WTC11 (cell line): ENCODE measurements around the gene PTPRK. TPM values are rescaled to one million over a fixed set of nuclear protein-coding genes. Genes with fewer than 3 reads are reported as not detected.

Source experiments
- ATAC-seq: fragments of 200-7000 bp; cut with Tn5 transposase; 2 replicates; pipeline ENCODE4 v1.10.0; 2021; ENCODE audit warnings: mild to moderate bottlenecking, moderate library complexity
- CTCF ChIA-PET: fragments of 300-600 bp; sonication (Branson Sonifier 250); formaldehyde crosslinking; loops from one replicate; lab custom pipeline; 2021; ENCODE audit warnings: antibody characterized with exemption; lab: Charles Lee
- POLR2A ChIA-PET: fragments of 350-600 bp; sonication (Branson Sonifier 250); formaldehyde crosslinking; loops from one replicate; lab custom pipeline; 2021; ENCODE audit warnings: antibody characterized with exemption; lab: Charles Lee
- DNase-seq: peaks from one replicate; pipeline ENCODE4 v3.0.0; 2021; ENCODE audit warnings: low spot score
- H3K27ac Mint-ChIP-seq: 2 replicates; pipeline ENCODE4 v1.8.0; 2021; ENCODE audit warnings: mixed read lengths
- H3K27me3 Mint-ChIP-seq: 2 replicates; pipeline ENCODE4 v1.8.0; 2021; ENCODE audit warnings: low read depth, mild to moderate bottlenecking, moderate library complexity, mixed read lengths
- H3K36me3 Mint-ChIP-seq: 2 replicates; pipeline ENCODE4 v1.8.0; 2021; ENCODE audit warnings: mixed read lengths
- H3K4me1 Mint-ChIP-seq: 2 replicates; pipeline ENCODE4 v1.8.0; 2022; ENCODE audit warnings: mixed read lengths
- H3K4me3 Mint-ChIP-seq: 2 replicates; pipeline ENCODE4 v1.8.0; 2021; ENCODE audit warnings: mild to moderate bottlenecking, moderate library complexity, mixed read lengths
- H3K9me3 Mint-ChIP-seq: 2 replicates; pipeline ENCODE4 v1.8.0; 2021; ENCODE audit warnings: mixed read lengths
- FOXK1 ChIP-seq: sonication (generic); formaldehyde crosslinking; IDR thresholded peaks from 2 replicates; pipeline ENCODE4 v1.8.0; 2022; ENCODE audit warnings: mild to moderate bottlenecking, moderate library complexity, missing genetic modification reagents
- FOXP1 ChIP-seq: sonication (generic); formaldehyde crosslinking; IDR thresholded peaks from 2 replicates; pipeline ENCODE4 v1.8.0; 2022; ENCODE audit warnings: missing genetic modification reagents, mild to moderate bottlenecking, moderate library complexity, borderline replicate concordance
- GABPB1 ChIP-seq: sonication (generic); formaldehyde crosslinking; IDR thresholded peaks from 2 replicates; pipeline ENCODE4 v1.8.1; 2023; ENCODE audit warnings: mild to moderate bottlenecking, missing genetic modification reagents
- GRHL2 ChIP-seq: fragments of 250-450 bp; sonication (Bioruptor Pico); IDR thresholded peaks from 2 replicates; pipeline ENCODE4 v1.8.0; 2022; ENCODE audit warnings: mild to moderate bottlenecking, moderate library complexity; ENCODE audit not compliant: insufficient replicate concordance, severe bottlenecking
- JUN ChIP-seq: sonication (generic); formaldehyde crosslinking; IDR thresholded peaks from 2 replicates; pipeline ENCODE4 v1.8.0; 2023; ENCODE audit warnings: mild to moderate bottlenecking, missing genetic modification reagents
- KAT7 ChIP-seq: sonication (generic); formaldehyde crosslinking; IDR thresholded peaks from 2 replicates; pipeline ENCODE4 v1.8.1; 2023; ENCODE audit warnings: missing genetic modification reagents, mild to moderate bottlenecking, borderline replicate concordance
- NFYB ChIP-seq: sonication (generic); formaldehyde crosslinking; conservative IDR thresholded peaks from 2 replicates; pipeline ENCODE4 v1.8.0; 2022; ENCODE audit warnings: low read depth, missing genetic modification reagents
- SOX15 ChIP-seq: fragments of 250-450 bp; sonication (Bioruptor Pico); IDR thresholded peaks from 2 replicates; pipeline ENCODE4 v1.9.0; 2021; ENCODE audit warnings: mild to moderate bottlenecking
- SP1 ChIP-seq: sonication (generic); formaldehyde crosslinking; conservative IDR thresholded peaks from 2 replicates; pipeline ENCODE4 v1.8.1; 2022; ENCODE audit warnings: missing genetic modification reagents
- TCF7 ChIP-seq: sonication (generic); formaldehyde crosslinking; IDR thresholded peaks from 2 replicates; pipeline ENCODE4 v1.8.0; 2022; ENCODE audit warnings: mild to moderate bottlenecking, low read depth, missing genetic modification reagents, moderate library complexity
- TEAD1 ChIP-seq: sonication (generic); formaldehyde crosslinking; IDR thresholded peaks from 2 replicates; pipeline ENCODE4 v1.8.0; 2022; ENCODE audit warnings: mild to moderate bottlenecking, missing genetic modification reagents
- TEAD4 ChIP-seq: sonication (generic); formaldehyde crosslinking; IDR thresholded peaks from 2 replicates; pipeline ENCODE4 v1.8.0; 2022; ENCODE audit warnings: mild to moderate bottlenecking, missing genetic modification reagents
- ZNF396 ChIP-seq: fragments of 250-450 bp; sonication (Bioruptor Pico); IDR thresholded peaks from 2 replicates; pipeline ENCODE4 v1.8.0; 2021; ENCODE audit warnings: mild to moderate bottlenecking, moderate library complexity, borderline replicate concordance
- ZNF423 ChIP-seq: fragments of 250-450 bp; sonication (Bioruptor Pico); IDR thresholded peaks from 2 replicates; pipeline ENCODE4 v2.1.2; 2022; ENCODE audit warnings: mild to moderate bottlenecking, moderate library complexity
- ZNF671 ChIP-seq: fragments of 250-450 bp; sonication (Bioruptor Pico); IDR thresholded peaks from 2 replicates; pipeline ENCODE4 v1.8.0; 2021; ENCODE audit warnings: mild to moderate bottlenecking
- total RNA-seq: library from RNA; stranded (reverse); gene quantifications from 3 replicates; pipeline ENCODE4 v1.2.3, GENCODE V29; 2021
- TF ChIP-seq, protein P1 (sequence below): sonication (generic); formaldehyde crosslinking; IDR thresholded peaks from 2 replicates; pipeline ENCODE4 v1.8.1; 2022; ENCODE audit warnings: mild to moderate bottlenecking, missing genetic modification reagents, moderate library complexity, borderline replicate concordance
- TF ChIP-seq, protein P2 (sequence below): fragments of 250-450 bp; sonication (Bioruptor Pico); IDR thresholded peaks from 2 replicates; pipeline ENCODE4 v1.9.0; 2021; ENCODE audit warnings: mild to moderate bottlenecking, borderline replicate concordance
- TF ChIP-seq, protein P3 (sequence below): sonication (generic); formaldehyde crosslinking; IDR thresholded peaks from 2 replicates; pipeline ENCODE4 v1.8.0; 2022; ENCODE audit warnings: mild to moderate bottlenecking, missing genetic modification reagents
- TF ChIP-seq, protein P4 (sequence below): fragments of 250-450 bp; sonication (Bioruptor Pico); IDR thresholded peaks from 2 replicates; pipeline ENCODE4 v1.9.0; 2021; ENCODE audit warnings: mild to moderate bottlenecking
- TF ChIP-seq, protein P5 (sequence below): fragments of 250-450 bp; sonication (Bioruptor Pico); IDR thresholded peaks from 2 replicates; pipeline ENCODE4 v2.1.2; 2022; ENCODE audit warnings: mild to moderate bottlenecking, moderate library complexity
- TF ChIP-seq, protein P6 (sequence below): fragments of 250-450 bp; sonication (Bioruptor Pico); IDR thresholded peaks from 2 replicates; pipeline ENCODE4 v1.8.0; 2021; ENCODE audit warnings: mild to moderate bottlenecking
- TF ChIP-seq, protein P7 (sequence below): fragments of 250-450 bp; sonication (Bioruptor Pico); IDR thresholded peaks from 2 replicates; pipeline ENCODE4 v1.9.0; 2021; ENCODE audit warnings: mild to moderate bottlenecking

The PTPRK gene
- total RNA-seq, 1 experiment from 2014 or later, result 44.8 TPM

DNA sequence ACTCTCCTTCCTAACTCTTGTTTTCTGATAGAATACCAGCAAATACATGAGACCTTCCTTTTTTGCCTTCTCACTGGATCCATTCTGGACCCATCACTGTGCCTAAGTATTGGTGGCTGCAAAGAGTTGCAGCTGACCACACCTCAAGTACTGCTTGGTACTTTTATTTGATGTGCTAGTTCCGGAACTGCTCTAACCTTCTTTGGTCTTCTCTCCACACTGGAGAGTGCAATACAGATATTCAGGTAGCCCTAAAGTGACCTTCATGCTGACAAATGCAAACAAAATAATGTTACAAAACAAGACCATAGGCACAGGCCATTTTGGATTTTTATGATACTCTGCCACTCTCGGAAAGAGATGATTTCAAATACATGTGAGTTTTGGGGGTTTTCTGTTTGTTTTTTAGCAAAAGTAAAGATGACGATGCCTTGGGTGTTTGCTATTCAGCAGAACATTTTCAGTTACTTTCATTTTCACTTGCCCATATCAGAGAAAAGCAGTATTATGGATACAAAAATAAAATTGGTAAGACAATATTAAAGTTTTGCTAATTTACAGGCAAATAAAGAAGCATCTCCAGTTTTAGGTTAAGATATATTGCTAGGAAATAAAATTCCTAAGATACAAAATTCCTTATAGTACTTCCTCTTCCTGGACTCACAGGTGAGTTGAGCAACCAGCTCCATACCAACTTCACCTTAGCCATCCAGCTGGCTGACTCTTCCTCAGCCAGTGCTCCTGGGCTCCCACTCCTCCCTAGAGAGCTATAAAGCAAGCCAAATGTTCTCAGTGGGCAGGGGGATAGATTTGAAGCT lies 42.0 kb downstream of the PTPRK start:
- TF ChIP-seq FOXK1 (CRISPR knock-in tag) (no peak), ZNF671 (CRISPR knock-in tag) (no peak), TEAD4 (no peak), JUN (CRISPR knock-in tag) (no peak), ZNF423 (CRISPR knock-in tag) (no peak), ZNF396 (CRISPR knock-in tag) (no peak), SOX15 (CRISPR knock-in tag) (no peak), TEAD1 (CRISPR knock-in tag) (no peak), TCF7 (CRISPR knock-in tag) (no peak), NFYB (no peak)
- TF ChIP-seq, protein P1, sequence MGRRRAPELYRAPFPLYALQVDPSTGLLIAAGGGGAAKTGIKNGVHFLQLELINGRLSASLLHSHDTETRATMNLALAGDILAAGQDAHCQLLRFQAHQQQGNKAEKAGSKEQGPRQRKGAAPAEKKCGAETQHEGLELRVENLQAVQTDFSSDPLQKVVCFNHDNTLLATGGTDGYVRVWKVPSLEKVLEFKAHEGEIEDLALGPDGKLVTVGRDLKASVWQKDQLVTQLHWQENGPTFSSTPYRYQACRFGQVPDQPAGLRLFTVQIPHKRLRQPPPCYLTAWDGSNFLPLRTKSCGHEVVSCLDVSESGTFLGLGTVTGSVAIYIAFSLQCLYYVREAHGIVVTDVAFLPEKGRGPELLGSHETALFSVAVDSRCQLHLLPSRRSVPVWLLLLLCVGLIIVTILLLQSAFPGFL, result no peak
- TF ChIP-seq, protein P2, sequence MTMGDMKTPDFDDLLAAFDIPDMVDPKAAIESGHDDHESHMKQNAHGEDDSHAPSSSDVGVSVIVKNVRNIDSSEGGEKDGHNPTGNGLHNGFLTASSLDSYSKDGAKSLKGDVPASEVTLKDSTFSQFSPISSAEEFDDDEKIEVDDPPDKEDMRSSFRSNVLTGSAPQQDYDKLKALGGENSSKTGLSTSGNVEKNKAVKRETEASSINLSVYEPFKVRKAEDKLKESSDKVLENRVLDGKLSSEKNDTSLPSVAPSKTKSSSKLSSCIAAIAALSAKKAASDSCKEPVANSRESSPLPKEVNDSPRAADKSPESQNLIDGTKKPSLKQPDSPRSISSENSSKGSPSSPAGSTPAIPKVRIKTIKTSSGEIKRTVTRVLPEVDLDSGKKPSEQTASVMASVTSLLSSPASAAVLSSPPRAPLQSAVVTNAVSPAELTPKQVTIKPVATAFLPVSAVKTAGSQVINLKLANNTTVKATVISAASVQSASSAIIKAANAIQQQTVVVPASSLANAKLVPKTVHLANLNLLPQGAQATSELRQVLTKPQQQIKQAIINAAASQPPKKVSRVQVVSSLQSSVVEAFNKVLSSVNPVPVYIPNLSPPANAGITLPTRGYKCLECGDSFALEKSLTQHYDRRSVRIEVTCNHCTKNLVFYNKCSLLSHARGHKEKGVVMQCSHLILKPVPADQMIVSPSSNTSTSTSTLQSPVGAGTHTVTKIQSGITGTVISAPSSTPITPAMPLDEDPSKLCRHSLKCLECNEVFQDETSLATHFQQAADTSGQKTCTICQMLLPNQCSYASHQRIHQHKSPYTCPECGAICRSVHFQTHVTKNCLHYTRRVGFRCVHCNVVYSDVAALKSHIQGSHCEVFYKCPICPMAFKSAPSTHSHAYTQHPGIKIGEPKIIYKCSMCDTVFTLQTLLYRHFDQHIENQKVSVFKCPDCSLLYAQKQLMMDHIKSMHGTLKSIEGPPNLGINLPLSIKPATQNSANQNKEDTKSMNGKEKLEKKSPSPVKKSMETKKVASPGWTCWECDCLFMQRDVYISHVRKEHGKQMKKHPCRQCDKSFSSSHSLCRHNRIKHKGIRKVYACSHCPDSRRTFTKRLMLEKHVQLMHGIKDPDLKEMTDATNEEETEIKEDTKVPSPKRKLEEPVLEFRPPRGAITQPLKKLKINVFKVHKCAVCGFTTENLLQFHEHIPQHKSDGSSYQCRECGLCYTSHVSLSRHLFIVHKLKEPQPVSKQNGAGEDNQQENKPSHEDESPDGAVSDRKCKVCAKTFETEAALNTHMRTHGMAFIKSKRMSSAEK (CRISPR knock-in tag), result no peak
- TF ChIP-seq, protein P3, sequence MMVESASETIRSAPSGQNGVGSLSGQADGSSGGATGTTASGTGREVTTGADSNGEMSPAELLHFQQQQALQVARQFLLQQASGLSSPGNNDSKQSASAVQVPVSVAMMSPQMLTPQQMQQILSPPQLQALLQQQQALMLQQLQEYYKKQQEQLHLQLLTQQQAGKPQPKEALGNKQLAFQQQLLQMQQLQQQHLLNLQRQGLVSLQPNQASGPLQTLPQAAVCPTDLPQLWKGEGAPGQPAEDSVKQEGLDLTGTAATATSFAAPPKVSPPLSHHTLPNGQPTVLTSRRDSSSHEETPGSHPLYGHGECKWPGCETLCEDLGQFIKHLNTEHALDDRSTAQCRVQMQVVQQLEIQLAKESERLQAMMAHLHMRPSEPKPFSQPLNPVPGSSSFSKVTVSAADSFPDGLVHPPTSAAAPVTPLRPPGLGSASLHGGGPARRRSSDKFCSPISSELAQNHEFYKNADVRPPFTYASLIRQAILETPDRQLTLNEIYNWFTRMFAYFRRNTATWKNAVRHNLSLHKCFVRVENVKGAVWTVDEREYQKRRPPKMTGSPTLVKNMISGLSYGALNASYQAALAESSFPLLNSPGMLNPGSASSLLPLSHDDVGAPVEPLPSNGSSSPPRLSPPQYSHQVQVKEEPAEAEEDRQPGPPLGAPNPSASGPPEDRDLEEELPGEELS, result no peak
- TF ChIP-seq, protein P4, sequence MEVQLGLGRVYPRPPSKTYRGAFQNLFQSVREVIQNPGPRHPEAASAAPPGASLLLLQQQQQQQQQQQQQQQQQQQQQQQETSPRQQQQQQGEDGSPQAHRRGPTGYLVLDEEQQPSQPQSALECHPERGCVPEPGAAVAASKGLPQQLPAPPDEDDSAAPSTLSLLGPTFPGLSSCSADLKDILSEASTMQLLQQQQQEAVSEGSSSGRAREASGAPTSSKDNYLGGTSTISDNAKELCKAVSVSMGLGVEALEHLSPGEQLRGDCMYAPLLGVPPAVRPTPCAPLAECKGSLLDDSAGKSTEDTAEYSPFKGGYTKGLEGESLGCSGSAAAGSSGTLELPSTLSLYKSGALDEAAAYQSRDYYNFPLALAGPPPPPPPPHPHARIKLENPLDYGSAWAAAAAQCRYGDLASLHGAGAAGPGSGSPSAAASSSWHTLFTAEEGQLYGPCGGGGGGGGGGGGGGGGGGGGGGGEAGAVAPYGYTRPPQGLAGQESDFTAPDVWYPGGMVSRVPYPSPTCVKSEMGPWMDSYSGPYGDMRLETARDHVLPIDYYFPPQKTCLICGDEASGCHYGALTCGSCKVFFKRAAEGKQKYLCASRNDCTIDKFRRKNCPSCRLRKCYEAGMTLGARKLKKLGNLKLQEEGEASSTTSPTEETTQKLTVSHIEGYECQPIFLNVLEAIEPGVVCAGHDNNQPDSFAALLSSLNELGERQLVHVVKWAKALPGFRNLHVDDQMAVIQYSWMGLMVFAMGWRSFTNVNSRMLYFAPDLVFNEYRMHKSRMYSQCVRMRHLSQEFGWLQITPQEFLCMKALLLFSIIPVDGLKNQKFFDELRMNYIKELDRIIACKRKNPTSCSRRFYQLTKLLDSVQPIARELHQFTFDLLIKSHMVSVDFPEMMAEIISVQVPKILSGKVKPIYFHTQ (CRISPR knock-in tag), result no peak
- ChIA-PET POLR2A (no interaction called here), CTCF (interaction anchor here (1.2 kb wide), 1 partner anchor 41 kb away, joined by 3 read pairs; the partner anchor contains the start of gene PTPRK)
- H3K27me3 Mint-ChIP-seq, result no peaks in the 10 kb centered on the region
- H3K36me3 Mint-ChIP-seq, result no peaks in the 10 kb centered on the region
- no peak for ATAC-seq
- H3K27ac Mint-ChIP-seq, result 0 out of 2 replicates have a peak overlapping the region, but pooled peaks have one; percentile 21
- no peaks in the 10 kb centered on the region for H3K9me3 Mint-ChIP-seq
- H3K4me1 Mint-ChIP-seq, result peaks cover 38% of the 10 kb centered on the region
- H3K4me3 Mint-ChIP-seq, result no peak overlapping the region
- DNase-seq, result no peak

DNA sequence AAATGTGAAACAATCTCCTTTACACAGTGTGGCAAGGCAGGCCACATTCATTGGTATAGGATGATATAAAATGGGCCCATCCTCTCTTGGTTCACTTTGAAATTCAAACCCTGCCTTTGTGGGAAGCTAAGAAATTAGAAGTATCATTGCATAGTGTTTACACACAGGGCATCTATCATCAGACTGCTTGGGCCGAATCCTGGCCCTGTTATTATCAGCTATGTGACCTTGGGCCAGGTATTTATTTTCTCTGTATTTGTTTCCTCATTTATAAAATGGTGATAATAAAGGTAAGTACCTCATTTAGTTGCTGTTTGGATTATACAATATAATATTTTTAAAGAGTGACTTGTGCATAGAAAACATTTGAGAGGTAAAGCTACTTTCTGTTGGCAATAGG lies 45.5 kb downstream of the PTPRK start:
- no peak overlapping the region for H3K4me3 Mint-ChIP-seq
- CTCF ChIA-PET, result no interaction called here
- no peak for ATAC-seq
- no peak for TF ChIP-seq FOXP1 (CRISPR knock-in tag)
- TF ChIP-seq SOX15 (CRISPR knock-in tag), result no peak
- TF ChIP-seq, protein P5, sequence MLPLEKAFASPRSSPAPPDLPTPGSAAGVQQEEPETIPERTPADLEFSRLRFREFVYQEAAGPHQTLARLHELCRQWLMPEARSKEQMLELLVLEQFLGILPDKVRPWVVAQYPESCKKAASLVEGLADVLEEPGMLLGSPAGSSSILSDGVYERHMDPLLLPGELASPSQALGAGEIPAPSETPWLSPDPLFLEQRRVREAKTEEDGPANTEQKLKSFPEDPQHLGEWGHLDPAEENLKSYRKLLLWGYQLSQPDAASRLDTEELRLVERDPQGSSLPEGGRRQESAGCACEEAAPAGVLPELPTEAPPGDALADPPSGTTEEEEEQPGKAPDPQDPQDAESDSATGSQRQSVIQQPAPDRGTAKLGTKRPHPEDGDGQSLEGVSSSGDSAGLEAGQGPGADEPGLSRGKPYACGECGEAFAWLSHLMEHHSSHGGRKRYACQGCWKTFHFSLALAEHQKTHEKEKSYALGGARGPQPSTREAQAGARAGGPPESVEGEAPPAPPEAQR (CRISPR knock-in tag), result no peak
- TF ChIP-seq SP1 (CRISPR knock-in tag), result no peak
- no peak for TF ChIP-seq TEAD1 (CRISPR knock-in tag)
- TF ChIP-seq KAT7 (CRISPR knock-in tag), result no peak
- TF ChIP-seq, protein P6, sequence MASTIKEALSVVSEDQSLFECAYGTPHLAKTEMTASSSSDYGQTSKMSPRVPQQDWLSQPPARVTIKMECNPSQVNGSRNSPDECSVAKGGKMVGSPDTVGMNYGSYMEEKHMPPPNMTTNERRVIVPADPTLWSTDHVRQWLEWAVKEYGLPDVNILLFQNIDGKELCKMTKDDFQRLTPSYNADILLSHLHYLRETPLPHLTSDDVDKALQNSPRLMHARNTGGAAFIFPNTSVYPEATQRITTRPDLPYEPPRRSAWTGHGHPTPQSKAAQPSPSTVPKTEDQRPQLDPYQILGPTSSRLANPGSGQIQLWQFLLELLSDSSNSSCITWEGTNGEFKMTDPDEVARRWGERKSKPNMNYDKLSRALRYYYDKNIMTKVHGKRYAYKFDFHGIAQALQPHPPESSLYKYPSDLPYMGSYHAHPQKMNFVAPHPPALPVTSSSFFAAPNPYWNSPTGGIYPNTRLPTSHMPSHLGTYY (CRISPR knock-in tag), result no peak
- TF ChIP-seq, protein P7, sequence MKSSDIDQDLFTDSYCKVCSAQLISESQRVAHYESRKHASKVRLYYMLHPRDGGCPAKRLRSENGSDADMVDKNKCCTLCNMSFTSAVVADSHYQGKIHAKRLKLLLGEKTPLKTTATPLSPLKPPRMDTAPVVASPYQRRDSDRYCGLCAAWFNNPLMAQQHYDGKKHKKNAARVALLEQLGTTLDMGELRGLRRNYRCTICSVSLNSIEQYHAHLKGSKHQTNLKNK, result no peak
- TF ChIP-seq GRHL2 (CRISPR knock-in tag), result no peak
- no peak for TF ChIP-seq GABPB1 (CRISPR knock-in tag)

More for the DNA sequence above, 45.5 kb downstream of the PTPRK start:
- Mint-ChIP-seq H3K27ac (no peak overlapping the region), H3K9me3 (no peaks in the 10 kb centered on the region), H3K36me3 (no peaks in the 10 kb centered on the region), H3K27me3 (no peaks in the 10 kb centered on the region), H3K4me1 (peaks cover 24% of the 10 kb centered on the region)
- POLR2A ChIA-PET, result no interaction called here
- no peak for DNase-seq
